GM12872 (cell line): ENCODE data around the gene VSX1.

Source experiments
- CTCF ChIP-seq: IDR thresholded peaks from 3 replicates; pipeline ENCODE4 v1.5.1; 2011; ENCODE audit warnings: low read depth, mild to moderate bottlenecking, low read length, moderate library complexity; ENCODE audit not compliant: insufficient read depth

VSX1 gene

GRCh38 chr20:25044261-25044560 lies 37.7 kb downstream of the VSX1 start:
- TF ChIP-seq CTCF: no peak

DNA sequence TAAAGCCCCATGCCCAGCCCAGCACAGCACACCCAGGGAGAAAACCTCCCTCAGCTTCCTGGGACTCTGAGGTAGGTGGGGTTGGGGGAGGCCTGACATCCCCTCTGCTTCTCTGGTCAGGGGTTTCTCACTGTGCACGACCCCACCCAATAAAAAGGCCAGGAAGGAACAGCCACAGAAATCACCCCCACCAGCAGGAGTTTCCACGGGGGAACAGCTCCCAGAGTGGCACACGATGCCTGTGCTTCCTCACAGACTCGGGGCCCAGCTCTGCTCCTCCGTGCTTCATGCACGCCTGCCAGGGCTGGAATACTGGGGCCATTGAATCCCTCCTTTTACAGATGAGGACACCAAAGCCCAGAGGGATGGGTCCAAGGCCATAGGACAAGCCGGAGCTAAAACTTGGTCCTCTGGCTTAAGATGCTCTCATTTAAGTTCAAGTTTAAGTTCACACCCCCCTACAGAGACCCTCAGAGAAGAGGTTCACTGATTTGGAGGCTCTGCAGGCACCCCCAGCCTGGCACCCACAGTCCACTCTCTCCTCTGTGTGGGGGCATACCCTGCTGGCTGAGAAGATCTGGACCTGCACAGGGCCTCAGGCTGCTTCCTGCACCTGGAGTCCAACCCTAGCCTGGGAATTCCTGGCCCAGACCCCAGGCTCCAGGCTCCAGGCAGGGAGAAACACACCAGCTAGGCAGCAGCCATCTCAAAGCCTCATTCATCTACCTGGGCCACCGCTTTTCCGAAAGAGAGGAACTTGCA lies 38.3 kb downstream of the VSX1 start:
- no peak for TF ChIP-seq CTCF

DNA sequence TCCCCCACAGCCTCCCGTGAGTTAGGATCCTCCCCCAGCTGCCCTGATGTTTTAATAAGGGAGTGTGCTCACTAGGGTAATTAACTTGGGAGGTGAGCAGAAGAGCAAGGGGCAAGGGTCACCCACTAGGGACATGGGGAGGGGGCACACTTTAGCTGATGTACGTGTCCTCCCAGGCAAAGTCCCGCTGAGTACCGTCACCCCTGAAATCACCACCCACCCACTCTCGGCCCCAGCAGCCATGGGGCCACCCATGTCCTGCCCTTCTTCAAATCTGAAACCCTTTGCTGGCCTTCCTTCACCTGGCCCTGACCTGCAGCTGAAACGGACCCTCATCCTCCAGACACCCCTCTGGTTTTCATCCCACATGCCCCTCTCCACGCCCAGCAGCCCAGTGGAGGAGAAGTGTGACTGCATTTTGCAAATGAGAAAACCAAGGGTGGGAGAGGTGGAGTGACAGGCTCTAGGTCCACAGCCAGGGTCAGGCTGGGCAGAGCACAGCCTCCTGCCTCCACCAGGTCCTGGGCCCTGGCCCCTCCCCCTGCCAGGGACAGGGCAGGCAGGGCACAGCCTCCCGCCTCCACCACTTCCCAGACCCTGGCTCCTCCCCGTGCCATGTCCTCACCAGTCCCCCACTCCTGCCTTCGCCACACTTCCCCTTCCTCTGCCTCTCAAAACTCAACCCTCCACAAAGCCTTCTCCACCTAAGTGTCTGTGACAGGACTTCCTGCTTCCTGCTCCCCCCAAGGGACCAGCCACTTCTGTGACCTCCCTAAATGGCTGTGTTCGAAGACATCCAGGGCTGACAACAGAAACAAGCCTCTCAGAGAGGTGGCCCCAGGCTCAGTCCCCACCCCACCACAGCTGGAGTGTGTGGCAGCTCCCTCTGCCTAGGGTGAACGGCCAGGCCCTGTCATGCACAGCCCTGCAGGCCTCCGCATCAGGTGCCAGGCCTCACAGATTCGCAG lies 39.1 kb downstream of the VSX1 start:
- TF ChIP-seq CTCF: no peak

- TF ChIP-seq CTCF: no peak
These were observed 40.0 kb downstream of the VSX1 start for GRCh38 chr20:25041813-25042530.

DNA sequence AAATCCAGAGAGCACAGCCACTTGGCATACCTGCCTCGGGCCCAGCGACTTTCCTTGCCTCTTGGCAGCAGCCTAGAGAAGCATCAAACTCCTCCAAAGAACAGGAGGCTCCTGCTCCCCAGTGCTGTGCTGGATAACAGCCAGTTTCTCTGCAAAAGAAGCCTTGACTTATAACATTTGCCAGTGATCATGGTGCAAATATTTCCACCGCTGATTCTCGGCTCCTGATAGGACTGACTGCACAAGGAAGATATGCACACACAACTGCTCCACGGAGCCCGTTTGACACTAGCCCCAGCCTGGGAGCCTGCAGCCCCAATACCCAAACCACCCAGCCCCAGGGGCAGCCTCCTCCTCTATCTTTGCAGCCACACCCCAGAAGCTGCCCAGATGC lies 41.5 kb downstream of the VSX1 start:
- no peak for TF ChIP-seq CTCF

DNA sequence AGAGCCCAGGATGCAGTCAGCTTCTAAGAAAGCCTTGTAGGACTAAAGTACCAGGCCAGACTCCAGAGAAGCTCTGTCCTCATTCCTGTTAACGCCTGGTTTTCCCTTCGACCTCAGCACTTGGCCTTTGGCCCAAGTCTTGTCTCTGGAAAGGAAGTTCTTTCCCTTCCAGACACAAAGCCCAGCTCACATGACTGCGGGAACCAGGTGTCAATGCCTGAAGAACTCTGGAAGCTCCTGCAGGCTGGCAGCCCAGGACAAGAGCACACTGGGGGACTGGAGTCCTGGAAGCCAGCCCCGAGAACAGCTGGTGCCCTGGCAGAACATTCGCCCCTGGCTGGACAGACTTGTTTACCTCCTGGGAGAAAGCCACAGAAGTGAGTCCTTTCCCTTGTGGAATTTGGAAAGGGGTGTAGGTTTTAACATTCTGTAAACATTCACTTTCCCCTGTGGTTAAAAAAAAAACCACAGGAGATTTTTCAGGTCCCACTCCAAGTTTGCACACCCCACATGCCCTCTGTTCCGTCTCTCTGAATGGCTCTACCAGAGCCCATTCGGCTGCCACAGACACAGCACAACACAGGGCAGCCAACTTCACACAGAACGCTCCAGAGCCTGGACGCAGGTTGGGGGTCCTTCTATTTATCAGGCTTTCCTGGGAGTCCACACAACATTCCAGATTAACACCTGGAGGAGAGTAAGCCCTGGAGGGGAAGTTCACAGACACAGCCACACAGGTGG lies 42.1 kb downstream of the VSX1 start:
- no peak for TF ChIP-seq CTCF
